Astrocyte (in vitro differentiated cells and primary cell): ENCODE data around the gene SYT7.

Experiments used
- EZH2 ChIP-seq: IDR thresholded peaks from 2 replicates; pipeline ENCODE4 v1.6.1; 2012; ENCODE audit warnings: mild to moderate bottlenecking, low read length, inconsistent platforms; ENCODE audit not compliant: insufficient read depth
- TF ChIP-seq, protein P1 (sequence below): IDR thresholded peaks from 2 replicates; pipeline ENCODE4 v1.5.1; 2011; ENCODE audit warnings: low read depth, mild to moderate bottlenecking, inconsistent platforms, low read length, moderate library complexity; ENCODE audit not compliant: insufficient read depth

DNA sequence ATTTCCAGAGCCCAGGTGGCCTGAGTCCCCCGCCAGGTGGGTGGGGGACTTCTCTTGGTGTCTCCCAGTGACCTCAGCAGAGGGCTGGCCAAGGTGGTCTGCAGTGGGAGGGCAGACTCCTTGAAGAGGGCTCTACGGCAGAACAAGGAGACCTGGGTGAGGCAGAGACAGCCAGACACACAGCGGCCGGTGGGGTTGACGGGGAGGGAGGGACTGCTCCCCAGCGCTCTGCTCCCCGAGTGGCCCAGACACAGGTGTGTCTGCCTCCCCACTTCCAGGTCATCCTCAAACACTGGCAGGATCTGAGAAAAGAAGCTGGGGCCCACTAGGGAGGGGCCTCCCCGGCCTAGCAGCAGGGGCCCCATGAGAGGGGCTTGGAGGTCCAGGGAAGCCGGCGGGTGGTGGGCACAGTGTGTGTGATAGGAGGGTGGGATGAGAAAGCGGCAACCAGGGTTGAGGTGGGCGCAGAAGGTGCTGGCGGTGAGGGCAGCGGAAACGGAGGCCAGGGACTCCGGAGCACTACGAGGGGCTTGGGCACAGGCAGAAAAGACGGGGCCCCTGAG lies 30.1 kb downstream of the SYT7 start:
- TF ChIP-seq, protein P1, sequence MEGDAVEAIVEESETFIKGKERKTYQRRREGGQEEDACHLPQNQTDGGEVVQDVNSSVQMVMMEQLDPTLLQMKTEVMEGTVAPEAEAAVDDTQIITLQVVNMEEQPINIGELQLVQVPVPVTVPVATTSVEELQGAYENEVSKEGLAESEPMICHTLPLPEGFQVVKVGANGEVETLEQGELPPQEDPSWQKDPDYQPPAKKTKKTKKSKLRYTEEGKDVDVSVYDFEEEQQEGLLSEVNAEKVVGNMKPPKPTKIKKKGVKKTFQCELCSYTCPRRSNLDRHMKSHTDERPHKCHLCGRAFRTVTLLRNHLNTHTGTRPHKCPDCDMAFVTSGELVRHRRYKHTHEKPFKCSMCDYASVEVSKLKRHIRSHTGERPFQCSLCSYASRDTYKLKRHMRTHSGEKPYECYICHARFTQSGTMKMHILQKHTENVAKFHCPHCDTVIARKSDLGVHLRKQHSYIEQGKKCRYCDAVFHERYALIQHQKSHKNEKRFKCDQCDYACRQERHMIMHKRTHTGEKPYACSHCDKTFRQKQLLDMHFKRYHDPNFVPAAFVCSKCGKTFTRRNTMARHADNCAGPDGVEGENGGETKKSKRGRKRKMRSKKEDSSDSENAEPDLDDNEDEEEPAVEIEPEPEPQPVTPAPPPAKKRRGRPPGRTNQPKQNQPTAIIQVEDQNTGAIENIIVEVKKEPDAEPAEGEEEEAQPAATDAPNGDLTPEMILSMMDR = no peak
- no peak for TF ChIP-seq EZH2
